ENCODE measurements around the gene CNTN4.
"Not testable (repeated sequence)": the region's sequence is repeated elsewhere in the genome, so short reads cannot be mapped to it uniquely, and the experiment has no call there.

Gene CNTN4

DNA sequence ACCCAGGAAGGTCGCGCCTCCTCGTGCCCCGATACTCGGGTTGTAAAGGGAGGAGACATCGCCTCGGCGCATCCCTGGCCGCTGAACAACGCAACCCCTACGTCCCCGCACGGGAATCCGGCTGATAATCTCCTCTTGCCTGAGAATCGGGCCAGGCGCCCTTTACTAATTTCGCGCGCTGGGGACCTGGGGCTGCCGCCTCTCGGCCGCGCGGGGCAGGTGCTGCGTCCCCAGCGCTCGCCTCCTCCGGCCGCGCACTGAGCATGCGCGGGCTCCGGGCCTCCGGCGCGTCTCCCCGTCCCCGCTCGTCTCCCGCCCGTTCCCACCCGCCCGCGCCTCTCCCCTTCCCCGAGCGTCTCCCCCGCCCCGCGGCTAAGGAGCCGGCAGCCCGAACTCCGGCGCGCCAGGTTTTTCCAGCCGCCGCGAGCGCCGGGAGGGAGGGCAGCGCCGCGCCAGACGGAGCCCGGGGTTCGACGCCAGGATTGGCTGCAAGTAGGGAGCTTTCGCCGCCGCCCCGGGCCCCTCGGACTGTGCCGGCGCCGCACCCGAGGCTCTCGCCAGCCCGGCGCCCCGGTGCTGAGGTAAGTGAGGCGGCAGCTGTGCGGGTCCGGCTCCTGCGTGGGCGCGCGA is at the start of gene CNTN4:
Gene CNTN4 (plus strand): TSS at position 469 of the 630 bp plus-strand sequence.
- DNase-seq (ENCODE audit: low spot score), result no peak

DNA sequence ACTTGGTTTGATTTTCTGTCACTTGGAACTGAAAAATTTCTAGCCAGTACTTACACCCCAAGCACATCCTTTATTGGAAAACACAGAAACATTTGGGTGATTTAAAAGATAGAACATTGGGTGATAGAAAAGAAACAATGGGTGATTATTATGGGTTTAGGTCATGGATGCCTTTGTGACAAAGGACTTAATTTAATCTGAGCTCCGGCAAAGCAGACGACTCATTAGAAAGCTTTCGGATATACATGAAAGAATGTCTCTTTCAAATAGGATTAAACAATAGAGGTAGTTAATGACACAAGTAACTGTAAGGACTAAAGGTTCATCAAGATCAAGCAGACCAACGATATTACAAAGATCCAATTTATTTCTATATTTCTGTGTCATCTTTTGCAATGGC is 37.3 kb upstream of the CNTN4 start:
- DNase-seq (ENCODE audit: low spot score), result no peak

DNA sequence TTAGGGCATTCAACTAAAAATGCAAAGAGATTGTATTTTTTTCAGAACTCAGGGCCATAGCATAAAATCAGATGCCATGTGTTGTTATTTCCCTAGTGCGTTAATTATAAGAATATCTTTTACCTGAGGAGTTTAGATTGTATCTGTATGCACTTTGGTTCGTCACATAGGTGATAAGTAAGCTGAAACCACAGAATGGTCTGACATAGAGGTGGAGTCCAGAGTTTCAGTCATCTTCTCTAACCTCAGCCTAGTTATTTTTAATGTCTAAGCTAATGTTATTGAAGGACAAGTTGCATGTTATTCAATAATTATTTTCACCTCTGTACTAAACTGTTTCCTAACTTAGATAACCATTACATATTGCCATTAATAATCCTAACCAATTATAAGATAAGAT is 27.1 kb upstream of the CNTN4 start:
- no peak for DNase-seq (ENCODE audit: low spot score)

DNA sequence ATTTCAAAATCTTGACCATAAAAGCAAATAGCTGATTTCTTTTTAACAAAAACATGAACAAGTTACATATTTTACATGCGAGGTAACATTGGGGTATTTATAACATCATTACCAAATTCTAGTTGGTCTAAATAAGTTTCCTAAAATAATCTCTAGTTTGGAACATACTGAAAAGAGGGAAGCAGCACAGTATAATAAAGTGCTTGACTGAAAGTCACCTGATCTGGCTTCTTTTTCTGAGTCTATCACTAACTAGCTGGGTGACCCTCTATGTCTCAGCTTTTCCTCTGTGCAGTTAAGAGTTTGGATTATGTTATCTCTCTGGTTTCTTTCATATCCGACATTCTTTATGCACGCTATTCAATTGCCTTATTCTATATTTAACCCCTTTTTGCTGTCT is 19.8 kb upstream of the CNTN4 start:
- DNase-seq (ENCODE audit: low spot score), result no peak

DNA sequence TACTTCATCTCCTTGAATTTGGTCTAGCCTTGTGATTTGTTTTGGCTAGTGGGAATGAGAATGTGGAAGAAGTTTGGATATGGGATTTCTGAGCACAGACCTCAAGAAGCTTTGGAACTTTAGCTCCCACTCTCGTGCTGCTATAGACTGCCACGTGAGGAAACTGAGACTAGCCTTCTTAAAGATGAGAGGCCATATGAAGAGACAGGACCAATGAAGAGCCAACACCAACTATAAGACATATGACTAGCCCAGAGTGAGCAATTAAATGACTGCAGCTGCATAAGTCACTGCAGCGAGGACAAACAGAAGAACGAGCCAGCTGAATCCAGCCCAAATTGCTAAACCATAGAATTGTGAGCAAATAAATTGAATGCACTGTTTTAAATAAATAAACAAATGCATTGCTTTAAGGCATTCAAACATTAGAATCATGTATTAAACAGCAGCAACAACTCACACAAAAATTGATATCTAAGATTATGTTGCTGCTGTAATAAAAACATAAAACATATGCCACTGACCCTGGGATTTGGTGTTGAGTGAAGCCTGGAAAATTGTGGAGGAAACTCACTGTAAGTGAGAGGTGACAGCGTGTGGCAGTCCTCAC is 15.7 kb upstream of the CNTN4 start:
- no peak for DNase-seq (ENCODE audit: low spot score)

DNA sequence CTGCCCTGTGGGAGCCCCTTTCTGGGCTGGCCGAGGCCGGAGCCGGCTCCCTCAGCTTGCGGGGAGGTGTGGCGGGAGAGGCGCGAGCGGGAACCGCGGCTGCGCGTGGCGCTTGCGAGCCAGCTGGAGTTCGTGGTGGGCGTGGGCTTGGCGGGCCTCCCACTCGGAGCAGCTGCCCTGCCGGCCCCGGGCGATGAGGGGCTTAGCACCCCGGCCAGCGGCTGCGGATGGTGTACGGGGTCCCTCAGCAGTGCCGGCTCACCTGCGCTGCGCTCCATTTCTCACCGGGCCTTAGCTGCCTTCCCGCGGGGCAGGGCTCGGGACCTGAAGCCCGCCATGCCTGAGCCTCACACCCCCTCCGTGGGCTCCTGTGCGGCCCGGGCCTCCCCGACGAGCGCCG is 15.1 kb upstream of the CNTN4 start:
- DNase-seq (ENCODE audit: low spot score), result not testable (repeated sequence)

DNA sequence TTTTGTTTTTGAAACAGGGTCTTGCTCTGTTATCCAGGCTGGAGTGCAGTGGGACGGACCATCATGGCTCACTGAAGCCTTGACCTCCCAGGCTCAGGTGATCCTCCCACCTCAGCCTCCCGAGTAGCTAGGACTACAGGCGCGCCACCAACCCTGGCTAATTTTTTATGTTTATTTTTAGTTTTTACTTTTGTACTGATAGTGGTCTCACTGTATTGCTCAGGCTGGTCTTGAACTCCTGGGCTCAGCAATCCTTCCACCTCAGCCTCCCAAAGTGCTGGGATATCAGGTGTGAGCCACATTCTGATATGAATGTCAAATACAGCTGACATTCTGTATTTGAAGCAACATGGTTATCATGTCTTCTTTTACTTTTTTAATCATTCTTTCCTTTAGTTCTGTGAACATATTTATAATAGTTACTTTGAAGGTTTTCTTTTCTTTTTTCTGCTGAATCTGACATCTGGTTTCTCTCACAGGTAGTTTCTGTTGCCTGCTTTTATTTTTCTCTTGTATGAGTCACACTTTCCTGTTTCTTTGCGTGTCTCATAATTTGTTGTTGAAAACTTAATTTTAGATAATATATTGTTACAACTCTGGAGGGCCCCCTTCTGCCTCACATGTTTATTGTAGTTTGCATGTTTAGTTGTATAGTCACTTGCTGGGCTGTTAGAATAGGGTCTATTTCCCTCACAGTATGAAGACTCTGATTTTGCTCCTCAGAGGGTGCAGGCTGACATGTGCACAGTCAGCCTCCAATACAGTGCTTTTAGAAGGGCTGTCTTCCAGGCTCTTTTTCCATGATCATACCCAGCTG is 8.4 kb upstream of the CNTN4 start:
- no peak for DNase-seq (ENCODE audit: low spot score)

DNA sequence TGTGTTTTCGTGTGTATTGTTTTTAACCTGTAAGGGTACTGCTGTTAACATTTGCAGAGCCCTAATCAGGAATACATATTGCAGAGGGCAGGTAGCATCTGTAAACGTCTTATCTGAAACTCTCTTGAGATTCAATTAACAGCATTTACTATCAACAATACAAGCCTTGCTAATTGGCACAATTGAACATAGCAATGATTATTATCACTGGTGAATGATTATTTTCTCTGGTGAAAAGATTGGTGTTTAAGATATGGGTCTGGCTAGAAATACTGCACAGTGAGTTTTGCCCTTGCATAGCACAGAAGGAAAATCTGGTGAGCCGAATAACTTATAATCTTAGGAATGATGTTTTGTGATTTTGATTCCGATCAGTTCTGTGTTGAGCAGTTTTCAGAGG is 5.9 kb upstream of the CNTN4 start:
- DNase-seq (ENCODE audit: low spot score), result no peak

DNA sequence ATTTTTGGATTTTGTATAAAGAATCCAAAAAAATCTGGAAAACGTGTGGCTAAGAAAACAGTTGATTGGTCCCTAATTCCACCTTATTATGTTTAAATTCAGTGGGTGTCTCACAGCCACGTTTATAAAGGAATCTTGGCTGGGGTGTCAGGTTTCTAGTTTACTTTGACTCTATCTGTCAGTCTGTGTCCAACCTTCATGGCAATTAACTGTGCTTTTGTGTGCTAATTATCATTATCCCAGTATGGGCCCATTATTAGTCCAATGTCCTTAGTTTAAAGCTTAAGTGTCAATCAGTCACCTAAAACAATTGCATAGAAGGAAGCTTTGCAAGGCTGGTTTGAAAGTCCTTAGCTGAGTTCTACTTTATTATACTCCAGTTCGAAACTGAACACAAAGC is 3.7 kb upstream of the CNTN4 start:
- no peak for DNase-seq (ENCODE audit: low spot score)

DNA sequence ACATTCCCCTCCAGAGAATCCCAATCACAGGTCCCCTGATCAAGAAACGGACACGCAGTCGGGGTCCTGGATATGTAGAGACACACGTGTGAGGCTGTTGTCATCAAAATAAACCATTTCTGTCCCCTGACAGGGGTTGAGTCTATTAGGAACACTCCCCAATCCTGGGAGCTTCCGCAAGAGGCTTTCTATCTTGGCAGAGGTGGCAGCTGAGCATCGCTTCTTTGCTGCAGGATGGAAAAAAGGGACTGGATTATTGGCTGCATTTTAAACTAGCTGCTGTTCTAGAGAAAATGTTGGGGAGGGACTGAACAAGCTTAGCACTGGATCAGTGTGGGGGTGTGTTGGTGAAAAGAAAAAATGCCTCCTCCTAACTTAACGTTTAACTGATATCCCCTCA is 2.5 kb upstream of the CNTN4 start:
- no peak for DNase-seq (ENCODE audit: low spot score)

DNA sequence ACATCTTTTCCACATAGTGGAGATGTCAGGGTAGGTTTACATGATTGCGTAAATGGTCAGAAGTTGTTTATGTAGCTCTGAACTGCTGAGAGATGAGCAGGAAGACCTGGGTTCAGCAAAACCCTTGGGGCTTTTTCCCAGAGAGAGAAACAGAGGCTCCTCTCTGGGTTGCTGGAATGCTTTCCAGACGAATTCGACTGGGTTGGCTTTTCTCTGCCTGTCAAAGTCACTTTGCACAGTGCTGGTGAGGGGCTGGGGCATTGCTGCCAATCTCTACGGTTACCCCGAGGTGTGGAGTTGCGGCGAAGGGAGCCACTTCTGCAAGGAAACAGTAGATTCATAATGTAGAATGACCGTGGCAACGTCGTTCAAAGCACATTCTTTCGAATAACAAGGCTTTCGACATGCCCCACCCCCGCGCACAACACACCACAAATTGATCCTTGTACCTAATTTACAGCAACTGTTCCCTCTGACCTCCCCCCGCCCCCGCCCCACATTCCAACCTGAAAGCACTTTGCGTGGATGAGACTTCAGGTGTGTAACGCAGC is 950 bp upstream of the CNTN4 start:
- DNase-seq (ENCODE audit: low spot score), result no peak

DNA sequence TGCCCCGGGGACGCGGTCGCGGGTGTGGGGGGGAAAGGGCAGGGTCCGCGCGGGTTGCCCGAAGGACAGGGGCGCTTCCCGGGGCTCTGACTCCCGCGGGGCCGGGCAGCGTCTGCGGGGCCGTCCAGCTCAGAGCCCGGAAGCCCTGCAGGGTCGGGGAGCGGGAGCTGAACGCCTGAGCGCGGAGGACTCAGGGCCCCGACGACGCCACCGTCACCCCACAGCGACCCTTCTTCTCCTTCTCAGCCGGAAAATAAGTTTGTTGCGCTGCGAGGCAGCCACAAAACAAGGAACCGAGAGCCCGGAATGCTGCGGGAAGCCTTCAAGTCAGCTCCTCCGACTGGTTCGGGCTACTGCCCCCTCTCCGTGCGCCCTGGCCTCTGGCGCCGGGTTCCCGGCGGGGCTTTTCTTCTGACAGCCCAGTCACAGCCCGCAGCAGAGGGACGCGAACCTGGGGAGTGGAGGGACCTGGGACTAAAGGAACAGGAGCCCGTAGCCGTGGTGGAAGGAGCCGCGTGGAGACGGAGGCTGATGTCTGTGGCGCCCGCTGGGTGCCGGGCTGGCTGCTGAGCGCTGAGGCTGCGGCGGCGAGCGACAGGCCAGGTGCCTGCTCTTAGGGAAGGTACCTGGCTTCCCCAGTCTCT is 484 bp downstream of the CNTN4 start:
- DNase-seq (ENCODE audit: low spot score), result no peak

DNA sequence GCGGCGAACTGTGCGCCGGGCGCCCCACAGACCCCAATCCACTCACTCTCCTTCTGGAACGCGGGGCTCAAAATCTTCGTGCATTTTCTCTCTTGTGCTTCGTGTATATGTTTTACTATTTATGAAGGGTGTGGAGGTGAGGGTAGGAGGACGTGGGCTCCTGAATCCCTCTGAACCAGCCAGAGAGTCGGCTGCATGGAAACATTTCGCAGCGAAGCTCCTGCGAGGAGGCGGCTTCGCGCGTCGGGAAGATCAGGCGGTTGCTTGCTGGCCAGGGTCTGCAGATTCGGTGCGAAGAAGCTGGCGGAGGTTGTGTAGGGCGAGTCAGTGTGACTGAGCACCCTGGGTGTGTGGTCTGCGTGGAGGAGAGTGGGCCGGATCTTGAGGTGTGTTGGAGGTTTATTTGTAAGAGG is 1.1 kb downstream of the CNTN4 start:
- DNase-seq (ENCODE audit: low spot score), result no peak

DNA sequence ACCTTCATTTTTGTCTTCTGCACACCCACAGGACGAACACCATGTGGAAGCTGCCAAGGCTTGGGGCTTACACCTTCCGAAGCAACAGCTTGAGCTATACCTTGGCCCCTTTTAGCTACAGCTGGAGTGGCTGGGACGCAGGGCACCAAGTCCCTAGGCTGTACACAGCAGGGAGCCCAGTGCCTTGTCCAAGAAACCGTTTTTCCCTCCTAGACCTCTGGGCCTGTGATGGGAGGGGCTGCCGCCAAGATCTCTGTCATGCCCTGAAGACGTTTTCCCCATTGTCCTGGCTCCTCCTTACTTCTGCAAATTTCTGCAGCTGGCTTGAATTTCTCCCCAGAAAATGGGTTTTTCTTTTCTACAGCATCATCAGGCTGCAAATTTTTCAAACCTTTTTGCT is 7.8 kb downstream of the CNTN4 start:
- no peak for DNase-seq (ENCODE audit: low spot score)

DNA sequence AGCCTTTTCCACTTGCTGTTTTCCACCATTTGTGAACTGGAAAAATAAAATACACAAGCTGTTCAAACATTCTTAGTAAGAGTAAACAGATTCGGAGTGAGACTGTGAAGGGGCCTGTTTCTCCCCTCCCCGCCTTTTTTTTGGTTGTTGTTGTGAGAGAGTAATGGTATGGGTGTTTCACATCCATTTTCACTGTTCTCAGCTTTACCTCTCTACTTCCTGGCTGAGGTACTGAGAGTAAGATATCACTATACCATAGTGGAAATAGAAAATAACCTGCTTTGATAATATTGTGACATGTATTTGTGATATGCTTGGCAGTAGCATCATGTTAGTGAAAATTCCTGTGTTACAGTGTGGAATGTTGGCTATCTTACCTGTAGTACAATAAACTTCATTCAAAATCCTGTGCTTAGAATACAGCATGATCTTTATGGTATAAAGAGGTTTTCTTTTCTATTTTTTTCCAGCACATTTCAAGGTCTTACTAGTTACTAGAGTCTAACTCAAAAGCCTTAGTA is 12.0 kb downstream of the CNTN4 start:
- DNase-seq (ENCODE audit: low spot score), result no peak

DNA sequence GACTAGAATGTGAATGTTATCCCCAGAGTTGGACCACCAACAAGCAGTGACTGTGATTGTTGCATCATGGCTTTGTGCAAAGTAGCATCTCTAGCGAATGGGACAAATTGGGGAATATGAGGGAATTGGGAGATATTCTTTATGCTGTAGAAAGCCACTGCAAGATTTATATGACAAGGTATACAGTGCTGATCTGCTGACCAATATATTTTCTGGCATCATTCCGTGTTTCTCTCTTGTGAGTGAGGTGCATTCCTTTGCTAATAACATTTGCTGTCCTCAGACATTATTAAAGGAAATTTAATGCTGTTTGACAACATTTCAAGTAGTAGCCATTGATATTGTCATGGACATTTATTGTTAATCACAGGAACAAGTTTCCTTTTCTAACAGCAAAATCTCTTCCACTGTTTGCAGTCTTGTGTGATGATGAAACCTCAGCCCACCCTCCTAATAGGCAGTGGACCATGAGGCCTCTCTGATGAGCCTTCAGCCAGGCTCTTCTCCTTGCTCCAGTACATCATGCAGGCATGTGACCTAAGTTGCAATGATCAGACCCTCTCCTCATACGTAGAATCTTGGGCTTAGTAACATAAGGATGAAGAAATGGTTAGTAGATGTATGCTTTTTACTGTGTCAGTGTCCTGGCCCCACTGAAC is 16.1 kb downstream of the CNTN4 start:
- no peak for DNase-seq (ENCODE audit: low spot score)

DNA sequence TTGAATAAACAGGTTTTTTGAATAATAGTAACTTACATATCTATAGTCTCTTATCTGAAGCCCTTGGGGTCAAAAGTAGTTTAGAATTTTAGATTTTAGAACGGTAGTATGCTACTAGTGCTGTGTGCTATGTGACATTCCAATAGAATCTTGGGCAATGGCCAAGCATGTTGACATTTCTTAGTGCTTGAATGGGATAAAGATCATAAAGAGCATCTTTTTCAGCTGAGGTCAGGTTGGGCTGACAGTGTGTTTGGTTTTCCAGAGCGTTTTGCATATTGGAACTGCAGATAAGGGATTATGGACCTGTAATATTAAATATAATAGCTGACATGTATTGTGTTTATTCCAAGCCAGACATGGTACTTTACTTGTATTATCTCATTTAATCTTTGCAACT is 32.1 kb downstream of the CNTN4 start:
- DNase-seq (ENCODE audit: low spot score), result no peak

DNA sequence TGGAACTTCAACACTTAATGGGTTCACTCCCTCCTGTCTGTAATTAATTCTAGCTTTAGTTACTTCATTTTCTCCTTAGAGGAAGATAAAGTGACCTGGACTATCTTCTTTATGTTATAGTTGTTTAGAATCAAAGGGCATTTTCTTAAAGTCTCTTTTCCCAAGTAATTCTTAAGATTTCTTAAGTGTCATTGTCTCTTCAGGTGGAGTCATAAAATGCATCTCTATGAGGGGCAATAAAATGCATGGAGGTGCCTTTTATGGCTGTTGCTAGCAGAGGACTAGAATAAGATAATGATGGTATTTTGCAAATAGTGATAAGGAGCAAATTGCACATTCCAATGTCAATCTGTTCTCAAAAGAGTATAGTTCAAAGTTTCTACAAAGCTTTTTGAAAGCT is 34.5 kb downstream of the CNTN4 start:
- no peak for DNase-seq (ENCODE audit: low spot score)

DNA sequence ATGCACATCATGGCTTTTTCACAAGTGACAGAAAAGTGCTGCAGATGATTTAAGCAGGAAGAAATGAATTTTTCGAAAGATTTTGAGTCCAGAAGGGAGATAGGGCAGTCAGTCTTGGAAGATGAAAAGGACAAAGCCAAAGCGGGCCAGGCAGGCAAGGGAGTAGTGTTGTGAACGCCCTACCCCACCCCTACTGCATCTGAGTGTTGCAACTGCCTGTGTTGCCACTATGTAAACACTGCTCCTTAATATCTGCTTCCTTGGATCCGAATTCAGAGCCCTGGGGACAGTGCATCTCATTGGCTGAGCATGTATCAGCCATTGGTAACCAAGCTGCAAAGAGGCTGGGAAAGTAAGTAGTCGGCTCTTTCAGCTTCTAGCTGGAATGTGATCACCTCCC is 39.0 kb downstream of the CNTN4 start:
- DNase-seq (ENCODE audit: low spot score), result no peak

DNA sequence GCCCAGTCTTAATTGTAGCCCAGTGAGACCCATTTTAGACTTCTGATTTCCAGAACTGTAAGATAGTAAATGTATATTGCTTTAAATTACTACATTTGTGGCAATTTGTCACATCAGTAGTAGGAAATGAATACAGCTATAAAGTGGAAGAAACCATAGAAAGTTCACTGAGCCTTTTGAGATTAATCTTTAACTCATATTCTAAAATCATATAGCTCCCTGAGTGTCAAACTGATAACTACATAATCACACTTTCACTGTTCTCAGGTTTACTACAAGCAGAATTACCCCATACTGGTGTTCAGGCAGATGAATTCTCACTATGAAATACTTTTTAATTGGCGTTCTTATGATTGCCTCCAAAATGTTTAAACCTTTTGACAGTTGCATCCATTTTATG is 42.8 kb downstream of the CNTN4 start:
- DNase-seq (ENCODE audit: low spot score), result no peak

DNA sequence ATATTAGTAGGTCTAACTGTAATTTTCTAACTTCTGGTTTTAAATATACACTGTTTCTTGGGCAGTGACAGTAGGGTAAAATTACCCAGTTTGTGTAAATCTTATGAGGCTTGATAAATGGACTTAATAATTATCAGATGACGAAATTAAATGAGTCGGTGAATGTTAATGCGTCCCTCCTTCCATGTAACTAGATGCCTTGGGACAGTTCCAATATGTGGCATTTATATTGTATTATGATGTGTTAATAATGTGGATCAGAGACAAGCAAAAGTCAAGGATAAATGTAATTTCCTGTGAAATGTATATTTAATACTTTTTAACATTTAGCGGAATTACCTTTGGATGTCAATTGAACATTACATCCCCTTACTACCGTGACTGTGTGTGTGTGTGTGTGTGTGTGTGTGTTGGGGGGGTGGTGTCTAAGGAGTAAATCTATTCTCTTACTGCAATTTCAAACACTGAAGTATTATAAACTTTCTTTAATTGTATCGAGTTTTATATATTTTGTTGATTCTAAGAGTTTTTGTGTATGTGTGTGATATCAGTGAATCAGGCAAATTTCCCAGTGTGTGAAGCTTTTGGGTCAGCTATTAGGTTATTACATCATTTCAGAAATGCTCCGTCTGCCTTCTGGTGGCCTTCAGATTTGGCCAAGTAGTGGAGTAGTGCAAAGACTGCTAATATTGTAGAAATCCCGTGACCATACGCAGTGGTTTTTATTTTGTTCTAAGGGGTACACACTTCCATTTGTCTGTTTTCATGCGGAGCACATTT is 50.1 kb downstream of the CNTN4 start:
- DNase-seq (ENCODE audit: low spot score), result no peak
